Trophoblast cell (in vitro differentiated cells and primary cell): Measurements from ENCODE around the gene MOGAT1.

ENCODE experiments used
- DNase-seq, 2 donors: peaks; one replicate each; pipeline ENCODE4 v3.0.0-alpha.2; 2016
- H2AFZ ChIP-seq: 2 replicates; pipeline ENCODE4 v1.6.1; 2013; ENCODE audit warnings: low read length, moderate library complexity, mild to moderate bottlenecking; ENCODE audit not compliant: insufficient read depth, poor library complexity
- H2AK5ac ChIP-seq: 2 replicates; pipeline ENCODE4 v1.6.1; 2013; ENCODE audit warnings: mild to moderate bottlenecking, low read length
- H2BK120ac ChIP-seq: 2 replicates; pipeline ENCODE4 v1.6.1; 2013; ENCODE audit warnings: low read length, mild to moderate bottlenecking, moderate library complexity; ENCODE audit not compliant: insufficient read depth, poor library complexity
- H2BK12ac ChIP-seq: 2 replicates; pipeline ENCODE4 v1.6.1; 2013; ENCODE audit warnings: mild to moderate bottlenecking, low read length, moderate library complexity
- H2BK5ac ChIP-seq: 2 replicates; pipeline ENCODE4 v1.6.1; 2013; ENCODE audit warnings: low read length, low read depth, moderate library complexity, mild to moderate bottlenecking; ENCODE audit not compliant: poor library complexity
- H3K14ac ChIP-seq: 2 replicates; pipeline ENCODE4 v1.6.1; 2013; ENCODE audit warnings: mild to moderate bottlenecking, low read length
- H3K18ac ChIP-seq: 2 replicates; pipeline ENCODE4 v1.6.1; 2013; ENCODE audit warnings: mild to moderate bottlenecking, low read length
- H3K23ac ChIP-seq: 2 replicates; pipeline ENCODE4 v1.6.1; 2013; ENCODE audit warnings: low read length
- H3K27ac ChIP-seq: 2 replicates; pipeline ENCODE4 v1.5.1; 2013; ENCODE audit warnings: low read depth, mild to moderate bottlenecking, inconsistent platforms, low read length, moderate library complexity
- H3K27me3 ChIP-seq: 2 replicates; pipeline ENCODE4 v1.6.1; 2013; ENCODE audit warnings: inconsistent platforms, mild to moderate bottlenecking, low read length, moderate library complexity; ENCODE audit not compliant: insufficient read depth
- H3K36me3 ChIP-seq, 2 experiments: 1 replicate in 1 of 2; 2 replicates in 1 of 2; pipeline ENCODE4 v1.6.1; 2013; ENCODE audit warnings: low read length in 2 of 2, mild to moderate bottlenecking in 2 of 2, moderate library complexity in 1 of 2; ENCODE audit not compliant: insufficient read depth in 2 of 2, control insufficient read depth in 1 of 2
- H3K4ac ChIP-seq: 2 replicates; pipeline ENCODE4 v1.6.1; 2013; ENCODE audit warnings: low read depth, mild to moderate bottlenecking, low read length, moderate library complexity
- H3K4me1 ChIP-seq, 2 experiments: 1 replicate in 1 of 2; 2 replicates in 1 of 2; pipeline ENCODE4 v1.6.1; 2013; ENCODE audit warnings: low read length in 2 of 2, mild to moderate bottlenecking in 2 of 2, moderate library complexity in 1 of 2; ENCODE audit not compliant: insufficient read depth in 2 of 2, control insufficient read depth in 1 of 2
- H3K4me2 ChIP-seq: 2 replicates; pipeline ENCODE4 v1.6.1; 2013; ENCODE audit warnings: inconsistent platforms, mild to moderate bottlenecking, low read length, moderate library complexity
- H3K4me3 ChIP-seq: 2 replicates; pipeline ENCODE4 v1.5.1; 2013; ENCODE audit warnings: mild to moderate bottlenecking, low read depth, low read length, inconsistent platforms
- H3K79me1 ChIP-seq: one replicate; pipeline ENCODE4 v1.6.1; 2013; ENCODE audit warnings: low read length
- H3K79me2 ChIP-seq: 2 replicates; pipeline ENCODE4 v1.6.1; 2013; ENCODE audit warnings: low read length, mild to moderate bottlenecking; ENCODE audit not compliant: control insufficient read depth, insufficient read depth, poor library complexity
- H3K9ac ChIP-seq: 2 replicates; pipeline ENCODE4 v1.6.1; 2013; ENCODE audit warnings: mild to moderate bottlenecking, low read length
- H3K9me3 ChIP-seq: 2 replicates; pipeline ENCODE4 v1.6.1; 2013; ENCODE audit warnings: low read depth, mild to moderate bottlenecking, control low read depth, inconsistent platforms, low read length; ENCODE audit not compliant: insufficient read depth
- H4K12ac ChIP-seq: 2 replicates; pipeline ENCODE4 v1.6.1; 2013; ENCODE audit warnings: low read depth, mild to moderate bottlenecking, low read length, moderate library complexity
- H4K8ac ChIP-seq: 2 replicates; pipeline ENCODE4 v1.6.1; 2013; ENCODE audit warnings: low read depth, mild to moderate bottlenecking, low read length, moderate library complexity
- H4K91ac ChIP-seq: one replicate; pipeline ENCODE4 v1.6.1; 2013; ENCODE audit warnings: low read depth, mild to moderate bottlenecking, low read length, moderate library complexity
- WGBS: extraction: QIAGEN DNeasy Blood & Tissue Kit; methylation state at CpG from one replicate; pipeline ENCODE4 v1.1.7; 2013; ENCODE audit warnings: missing lambda C conversion rate; ENCODE audit not compliant: insufficient read length, insufficient coverage; ENCODE audit errors: extremely low coverage; 5-methylcytosine and 5-hydroxymethylcytosine counted together

MOGAT1 gene

GRCh38 chr2:222734703-222735014, 63.2 kb downstream of the MOGAT1 start:
- Histone ChIP-seq H3K4me2 (no peak overlapping the region), H2BK12ac (no peak overlapping the region), H3K27me3 (no peaks in the 10 kb centered on the region), H4K91ac (no peak overlapping the region), H3K4ac (no peak overlapping the region), H2BK120ac (no peak overlapping the region), H3K23ac (no peak overlapping the region), H3K14ac (no peak overlapping the region), H3K27ac (no peak overlapping the region), H3K4me3 (no peak overlapping the region), H2AK5ac (no peak overlapping the region), H3K36me3 (no peaks in the 10 kb centered on the region), H3K79me1 (peaks cover 3% of the 10 kb centered on the region), H3K18ac (no peak overlapping the region), H3K9ac (no peak overlapping the region), H2AFZ (no peak overlapping the region), H3K4me1 (peaks cover 8 to 11% of the 10 kb centered on the region in 2 experiments), H2BK5ac (no peak overlapping the region), H4K8ac (no peak overlapping the region), H3K79me2 (no peaks in the 10 kb centered on the region), H3K9me3 (no peaks in the 10 kb centered on the region), H4K12ac (no peak overlapping the region)
- no CpG with 5 or more reads among the region's 1 CpG for WGBS
- no peak for DNase-seq

GRCh38 chr2:222736301-222736700, 64.8 kb downstream of the MOGAT1 start:
- no peaks in the 10 kb centered on the region for H3K79me2 ChIP-seq
- no peak overlapping the region for H2BK5ac ChIP-seq
- H2BK120ac ChIP-seq: no peak overlapping the region
- no peak overlapping the region for H3K4me2 ChIP-seq
- no peak for DNase-seq
- peaks cover 8 to 11% of the 10 kb centered on the region in 2 experiments for H3K4me1 ChIP-seq
- no peak overlapping the region for H2AK5ac ChIP-seq
- H3K9ac ChIP-seq: no peak overlapping the region
- no peak overlapping the region for H3K4me3 ChIP-seq
- no peak overlapping the region for H4K8ac ChIP-seq
- H3K79me1 ChIP-seq: peaks cover 3% of the 10 kb centered on the region
- no peak overlapping the region for H2BK12ac ChIP-seq
- H3K9me3 ChIP-seq: no peaks in the 10 kb centered on the region
- no peak overlapping the region for H4K91ac ChIP-seq
- no peak overlapping the region for H2AFZ ChIP-seq
- H3K18ac ChIP-seq: no peak overlapping the region
- H3K4ac ChIP-seq: no peak overlapping the region
- H4K12ac ChIP-seq: no peak overlapping the region
- no peak overlapping the region for H3K23ac ChIP-seq
- no CpG with 5 or more reads among the region's 2 CpGs for WGBS
- no peak overlapping the region for H3K14ac ChIP-seq
- H3K27ac ChIP-seq: no peak overlapping the region
- no peaks in the 10 kb centered on the region for H3K27me3 ChIP-seq
- H3K36me3 ChIP-seq: no peaks in the 10 kb centered on the region

- peaks cover 3% of the 10 kb centered on the region for H3K79me1 ChIP-seq
- no CpG with 5 or more reads among the region's 6 CpGs for WGBS
- peak overlapping the region; percentile 73 for H3K23ac ChIP-seq
- H3K79me2 ChIP-seq: no peaks in the 10 kb centered on the region
- no peaks in the 10 kb centered on the region for H3K9me3 ChIP-seq
- no peak overlapping the region for H3K18ac ChIP-seq
- H3K27me3 ChIP-seq: no peaks in the 10 kb centered on the region
- no peak overlapping the region for H3K27ac ChIP-seq
- H3K36me3 ChIP-seq: no peaks in the 10 kb centered on the region
- no peak overlapping the region for H4K91ac ChIP-seq
- no peak overlapping the region for H2BK12ac ChIP-seq
- no peak overlapping the region for H2BK120ac ChIP-seq
- H3K4me2 ChIP-seq: no peak overlapping the region
- no peak overlapping the region for H2BK5ac ChIP-seq
- peaks cover 8 to 11% of the 10 kb centered on the region in 2 experiments for H3K4me1 ChIP-seq
- H2AK5ac ChIP-seq: no peak overlapping the region
- H3K4ac ChIP-seq: no peak overlapping the region
- no peak overlapping the region for H3K9ac ChIP-seq
- no peak overlapping the region for H3K4me3 ChIP-seq
- no peak for DNase-seq
- H2AFZ ChIP-seq: no peak overlapping the region
- no peak overlapping the region for H3K14ac ChIP-seq
- H4K12ac ChIP-seq: no peak overlapping the region
- no peak overlapping the region for H4K8ac ChIP-seq
These were observed 65.5 kb downstream of the MOGAT1 start for GRCh38 chr2:222736924-222737323.

GRCh38 chr2:222738312-222738711, 66.9 kb downstream of the MOGAT1 start:
- no peak overlapping the region for H3K18ac ChIP-seq
- no peak overlapping the region for H2BK120ac ChIP-seq
- no CpG with 5 or more reads among the region's 5 CpGs for WGBS
- no peak overlapping the region for H4K8ac ChIP-seq
- H3K79me1 ChIP-seq: peaks cover 3% of the 10 kb centered on the region
- no peak overlapping the region for H3K23ac ChIP-seq
- H3K9ac ChIP-seq: no peak overlapping the region
- H3K27me3 ChIP-seq: no peaks in the 10 kb centered on the region
- H4K91ac ChIP-seq: no peak overlapping the region
- no peak overlapping the region for H3K4me3 ChIP-seq
- no peak for DNase-seq
- no peak overlapping the region for H3K4ac ChIP-seq
- no peak overlapping the region for H3K27ac ChIP-seq
- H2BK5ac ChIP-seq: no peak overlapping the region
- no peaks in the 10 kb centered on the region for H3K9me3 ChIP-seq
- H3K14ac ChIP-seq: no peak overlapping the region
- H2BK12ac ChIP-seq: no peak overlapping the region
- H2AFZ ChIP-seq: no peak overlapping the region
- no peak overlapping the region for H2AK5ac ChIP-seq
- H3K79me2 ChIP-seq: no peaks in the 10 kb centered on the region
- peaks cover 9 to 11% of the 10 kb centered on the region in 2 experiments for H3K4me1 ChIP-seq
- no peaks in the 10 kb centered on the region for H3K36me3 ChIP-seq
- H3K4me2 ChIP-seq: no peak overlapping the region
- no peak overlapping the region for H4K12ac ChIP-seq
